GM23338 (cell line): ENCODE results near the gene HACD2. TPM values are rescaled to one million over a fixed set of nuclear protein-coding genes. Genes with fewer than 3 reads are reported as not detected.

Experiments used
- ATAC-seq: fragments of 200-7000 bp; cut with Tn5 transposase; 3 replicates; pipeline ENCODE4 v1.9.1; 2020
- DNase-seq: peaks from one replicate; pipeline ENCODE4 v3.0.0-alpha.2; 2015; ENCODE audit warnings: low spot score
- H2AFZ ChIP-seq: fragments of 200-600 bp; sonication (generic); 2 replicates; pipeline ENCODE4 v1.8.0; 2016; ENCODE audit warnings: antibody characterized with exemption, mild to moderate bottlenecking, moderate library complexity
- H3F3A ChIP-seq: fragments of 200-600 bp; sonication (generic); replicated peaks from 2 replicates; pipeline ENCODE4 v1.8.0; 2017; ENCODE audit warnings: antibody characterized with exemption, mixed run types, low read depth
- H3K27ac ChIP-seq: fragments of 200-600 bp; sonication (generic); 2 replicates; pipeline ENCODE4 v1.6.1; 2016; ENCODE audit warnings: low read depth
- H3K27me3 ChIP-seq: fragments of 200-600 bp; sonication (generic); 2 replicates; pipeline ENCODE4 v1.8.0; 2016; ENCODE audit warnings: mild to moderate bottlenecking, mixed run types, moderate library complexity; ENCODE audit not compliant: insufficient read depth
- H3K36me3 ChIP-seq: fragments of 200-600 bp; sonication (generic); 2 replicates; pipeline ENCODE4 v1.8.0; 2016; ENCODE audit warnings: mild to moderate bottlenecking; ENCODE audit not compliant: insufficient read depth
- H3K4me1 ChIP-seq: fragments of 200-600 bp; sonication (generic); 2 replicates; pipeline ENCODE4 v1.8.0; 2016; ENCODE audit warnings: mild to moderate bottlenecking, moderate library complexity; ENCODE audit not compliant: insufficient read depth
- H3K4me2 ChIP-seq: fragments of 200-600 bp; sonication (generic); 2 replicates; pipeline ENCODE4 v1.7.1; 2017; ENCODE audit warnings: mixed run types
- H3K4me3 ChIP-seq: fragments of 200-600 bp; sonication (generic); 2 replicates; pipeline ENCODE4 v1.6.1; 2016; ENCODE audit warnings: mixed run types
- H3K79me2 ChIP-seq: fragments of 200-600 bp; sonication (generic); replicated peaks from 2 replicates; pipeline ENCODE4 v1.8.0; 2017; ENCODE audit warnings: mild to moderate bottlenecking; ENCODE audit not compliant: insufficient read depth
- H3K9me2 ChIP-seq: fragments of 200-600 bp; sonication (generic); 2 replicates; pipeline ENCODE4 v1.8.0; 2017; ENCODE audit not compliant: insufficient read depth
- H4K20me1 ChIP-seq: fragments of 200-600 bp; sonication (generic); replicated peaks from 2 replicates; pipeline ENCODE4 v1.8.0; 2017; ENCODE audit warnings: mild to moderate bottlenecking; ENCODE audit not compliant: insufficient read depth
- H3K27ac Mint-ChIP-seq: 2 replicates; pipeline ENCODE4 v1.8.0; 2020; ENCODE audit warnings: inconsistent platforms, mild to moderate bottlenecking, moderate library complexity, mixed read lengths
- H3K27me3 Mint-ChIP-seq: 3 replicates; pipeline ENCODE4 v1.8.0; 2022; ENCODE audit warnings: low read depth, mild to moderate bottlenecking, moderate library complexity, mixed read lengths, inconsistent platforms; ENCODE audit not compliant: insufficient read depth, poor library complexity
- H3K36me3 Mint-ChIP-seq: 3 replicates; pipeline ENCODE4 v1.8.0; 2021; ENCODE audit warnings: low read depth, mild to moderate bottlenecking, inconsistent platforms, moderate library complexity, mixed read lengths
- H3K4me1 Mint-ChIP-seq: 3 replicates; pipeline ENCODE4 v1.8.0; 2020; ENCODE audit warnings: mild to moderate bottlenecking, inconsistent platforms, mixed read lengths
- H3K4me3 Mint-ChIP-seq: 3 replicates; pipeline ENCODE4 v1.8.0; 2021; ENCODE audit warnings: moderate library complexity, mild to moderate bottlenecking, inconsistent platforms, mixed read lengths
- H3K9me3 Mint-ChIP-seq: 3 replicates; pipeline ENCODE4 v1.8.0; 2020; ENCODE audit warnings: moderate library complexity, mild to moderate bottlenecking, inconsistent platforms, mixed read lengths
- CREB1 ChIP-seq: fragments of 250-450 bp; sonication (Bioruptor Pico); IDR thresholded peaks from 2 replicates; pipeline ENCODE4 v1.5.0; 2020; ENCODE audit warnings: low read depth, mild to moderate bottlenecking, moderate library complexity
- EZH2 ChIP-seq: fragments of 200-600 bp; sonication (generic); IDR thresholded peaks from one replicate; pipeline ENCODE4 v1.8.0; 2017; ENCODE audit warnings: antibody characterized with exemption, mild to moderate bottlenecking, low read depth; ENCODE audit not compliant: unreplicated experiment
- EZH2phosphoT487 ChIP-seq: fragments of 200-600 bp; sonication (generic); IDR thresholded peaks from one replicate; pipeline ENCODE4 v1.8.1; 2018; ENCODE audit warnings: antibody characterized with exemption; ENCODE audit not compliant: unreplicated experiment
- JUNB ChIP-seq: IDR thresholded peaks from one replicate; pipeline ENCODE4 v1.6.1; 2016; ENCODE audit warnings: antibody characterized with exemption; ENCODE audit not compliant: unreplicated experiment
- NANOG ChIP-seq: IDR thresholded peaks from 2 replicates; pipeline ENCODE4 v1.6.1; 2016; ENCODE audit warnings: antibody characterized with exemption, borderline replicate concordance
- POLR2AphosphoS5 ChIP-seq: IDR thresholded peaks from 2 replicates; pipeline ENCODE4 v1.6.1; 2016; ENCODE audit warnings: antibody characterized with exemption, low read depth
- STAT1 ChIP-seq: IDR thresholded peaks from one replicate; pipeline ENCODE4 v1.6.1; 2016; ENCODE audit warnings: antibody characterized with exemption; ENCODE audit not compliant: unreplicated experiment
- ZNF114 ChIP-seq: fragments of 250-450 bp; sonication (Bioruptor Pico); IDR thresholded peaks from 2 replicates; pipeline ENCODE4 v1.5.0; 2020; ENCODE audit warnings: mild to moderate bottlenecking, moderate library complexity
- ZNF331 ChIP-seq: fragments of 250-450 bp; sonication (Bioruptor Pico); IDR thresholded peaks from 2 replicates; pipeline ENCODE4 v1.5.0; 2020; ENCODE audit warnings: low read depth, mild to moderate bottlenecking, moderate library complexity
- polyA plus RNA-seq: library from polyadenylated mRNA; unstranded; fragments of >200 nt; fragmentation: Nextera tagmentation; extraction: Ambion mirVana; gene quantifications from 2 replicates; pipeline ENCODE4 v1.2.1, GENCODE V29; 2016
- total RNA-seq: library from RNA; depleted of rRNA; stranded (reverse); fragments of >200 nt; shearing (Covaris generic); gene quantifications from 2 replicates; pipeline ENCODE4 v1.2.3, GENCODE V29; 2014
- TF ChIP-seq, protein P1 (sequence below), 2 experiments: fragments of 200-600 bp in 1 of 2; sonication (generic) in 1 of 2; conservative IDR thresholded peaks; 2 replicates each; pipeline versions ENCODE4 v1.5.1 to v1.6.1; 2016 to 2017; ENCODE audit warnings: antibody characterized with exemption in 2 of 2, low read depth in 2 of 2, mild to moderate bottlenecking in 2 of 2, moderate library complexity in 1 of 2
- TF ChIP-seq, protein P2 (sequence below): IDR thresholded peaks from 2 replicates; pipeline ENCODE4 v1.6.1; 2016; ENCODE audit warnings: antibody characterized with exemption
- TF ChIP-seq, protein P3 (sequence below): fragments of 250-450 bp; sonication (Bioruptor Pico); IDR thresholded peaks from 2 replicates; pipeline ENCODE4 v1.5.0; 2020; ENCODE audit warnings: mild to moderate bottlenecking, moderate library complexity
- TF ChIP-seq, protein P4 (sequence below): IDR thresholded peaks from one replicate; pipeline ENCODE4 v1.6.1; 2018; ENCODE audit warnings: antibody characterized with exemption; ENCODE audit not compliant: unreplicated experiment

Gene HACD2
- total and polyA plus RNA-seq, 2 experiments from 2014 or later = 13.4 to 31.5 TPM

DNA sequence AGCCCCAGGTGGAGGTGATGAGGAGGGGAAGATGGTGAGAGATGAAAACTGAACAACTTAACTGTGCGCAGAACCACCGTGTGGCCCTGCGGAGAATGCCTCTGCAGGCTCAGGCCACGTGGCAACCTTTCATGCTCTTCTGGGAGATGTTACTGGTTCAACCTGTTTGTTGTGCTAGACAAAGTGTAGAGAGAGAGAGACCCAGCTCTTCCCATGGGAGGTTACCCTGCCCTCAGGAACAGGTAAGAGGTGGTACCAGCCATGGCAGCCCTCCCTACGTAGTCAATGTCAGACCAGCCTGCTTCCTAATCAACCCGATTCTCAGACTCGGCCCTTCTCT lies 37.0 kb upstream of the HACD2 start:
- no peaks in the 10 kb centered on the region for H3F3A ChIP-seq
- H3K27ac ChIP-seq = no peak overlapping the region
- no peak overlapping the region for H3K27ac Mint-ChIP-seq
- no peaks in the 10 kb centered on the region for H3K27me3 ChIP-seq
- H3K4me3 Mint-ChIP-seq = no peak overlapping the region
- peaks cover 3% of the 10 kb centered on the region; the same call in 2 of the 3 replicates for H3K36me3 Mint-ChIP-seq
- H3K9me2 ChIP-seq = no peaks in the 10 kb centered on the region
- H3K36me3 ChIP-seq = no peaks in the 10 kb centered on the region
- peaks cover 9% of the 10 kb centered on the region; the same call in 1 of the 2 replicates for H3K4me1 ChIP-seq
- H3K4me1 Mint-ChIP-seq = peaks cover 18% of the 10 kb centered on the region
- no peaks in the 10 kb centered on the region for H4K20me1 ChIP-seq
- no peaks in the 10 kb centered on the region for H3K79me2 ChIP-seq
- no peaks in the 10 kb centered on the region; the same call in 2 of the 3 replicates for H3K9me3 Mint-ChIP-seq
- H3K4me2 ChIP-seq = 0 out of 2 replicates have a peak overlapping the region, but pooled peaks have one; percentile 27
- TF ChIP-seq, protein P1, sequence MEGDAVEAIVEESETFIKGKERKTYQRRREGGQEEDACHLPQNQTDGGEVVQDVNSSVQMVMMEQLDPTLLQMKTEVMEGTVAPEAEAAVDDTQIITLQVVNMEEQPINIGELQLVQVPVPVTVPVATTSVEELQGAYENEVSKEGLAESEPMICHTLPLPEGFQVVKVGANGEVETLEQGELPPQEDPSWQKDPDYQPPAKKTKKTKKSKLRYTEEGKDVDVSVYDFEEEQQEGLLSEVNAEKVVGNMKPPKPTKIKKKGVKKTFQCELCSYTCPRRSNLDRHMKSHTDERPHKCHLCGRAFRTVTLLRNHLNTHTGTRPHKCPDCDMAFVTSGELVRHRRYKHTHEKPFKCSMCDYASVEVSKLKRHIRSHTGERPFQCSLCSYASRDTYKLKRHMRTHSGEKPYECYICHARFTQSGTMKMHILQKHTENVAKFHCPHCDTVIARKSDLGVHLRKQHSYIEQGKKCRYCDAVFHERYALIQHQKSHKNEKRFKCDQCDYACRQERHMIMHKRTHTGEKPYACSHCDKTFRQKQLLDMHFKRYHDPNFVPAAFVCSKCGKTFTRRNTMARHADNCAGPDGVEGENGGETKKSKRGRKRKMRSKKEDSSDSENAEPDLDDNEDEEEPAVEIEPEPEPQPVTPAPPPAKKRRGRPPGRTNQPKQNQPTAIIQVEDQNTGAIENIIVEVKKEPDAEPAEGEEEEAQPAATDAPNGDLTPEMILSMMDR (conservative IDR thresholded peaks at IDR 0.05; ENCODE audit: low read depth in 2 of 2) = no peak
- no peak for TF ChIP-seq CREB1 (CRISPR knock-in tag)
- TF ChIP-seq POLR2AphosphoS5 = no peak
- TF ChIP-seq STAT1 = no peak
- TF ChIP-seq, protein P2, sequence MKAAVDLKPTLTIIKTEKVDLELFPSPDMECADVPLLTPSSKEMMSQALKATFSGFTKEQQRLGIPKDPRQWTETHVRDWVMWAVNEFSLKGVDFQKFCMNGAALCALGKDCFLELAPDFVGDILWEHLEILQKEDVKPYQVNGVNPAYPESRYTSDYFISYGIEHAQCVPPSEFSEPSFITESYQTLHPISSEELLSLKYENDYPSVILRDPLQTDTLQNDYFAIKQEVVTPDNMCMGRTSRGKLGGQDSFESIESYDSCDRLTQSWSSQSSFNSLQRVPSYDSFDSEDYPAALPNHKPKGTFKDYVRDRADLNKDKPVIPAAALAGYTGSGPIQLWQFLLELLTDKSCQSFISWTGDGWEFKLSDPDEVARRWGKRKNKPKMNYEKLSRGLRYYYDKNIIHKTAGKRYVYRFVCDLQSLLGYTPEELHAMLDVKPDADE = no peak
- no peak for TF ChIP-seq EZH2
- TF ChIP-seq ZNF331 (CRISPR knock-in tag) = no peak
- no peak for TF ChIP-seq NANOG
- TF ChIP-seq, protein P3, sequence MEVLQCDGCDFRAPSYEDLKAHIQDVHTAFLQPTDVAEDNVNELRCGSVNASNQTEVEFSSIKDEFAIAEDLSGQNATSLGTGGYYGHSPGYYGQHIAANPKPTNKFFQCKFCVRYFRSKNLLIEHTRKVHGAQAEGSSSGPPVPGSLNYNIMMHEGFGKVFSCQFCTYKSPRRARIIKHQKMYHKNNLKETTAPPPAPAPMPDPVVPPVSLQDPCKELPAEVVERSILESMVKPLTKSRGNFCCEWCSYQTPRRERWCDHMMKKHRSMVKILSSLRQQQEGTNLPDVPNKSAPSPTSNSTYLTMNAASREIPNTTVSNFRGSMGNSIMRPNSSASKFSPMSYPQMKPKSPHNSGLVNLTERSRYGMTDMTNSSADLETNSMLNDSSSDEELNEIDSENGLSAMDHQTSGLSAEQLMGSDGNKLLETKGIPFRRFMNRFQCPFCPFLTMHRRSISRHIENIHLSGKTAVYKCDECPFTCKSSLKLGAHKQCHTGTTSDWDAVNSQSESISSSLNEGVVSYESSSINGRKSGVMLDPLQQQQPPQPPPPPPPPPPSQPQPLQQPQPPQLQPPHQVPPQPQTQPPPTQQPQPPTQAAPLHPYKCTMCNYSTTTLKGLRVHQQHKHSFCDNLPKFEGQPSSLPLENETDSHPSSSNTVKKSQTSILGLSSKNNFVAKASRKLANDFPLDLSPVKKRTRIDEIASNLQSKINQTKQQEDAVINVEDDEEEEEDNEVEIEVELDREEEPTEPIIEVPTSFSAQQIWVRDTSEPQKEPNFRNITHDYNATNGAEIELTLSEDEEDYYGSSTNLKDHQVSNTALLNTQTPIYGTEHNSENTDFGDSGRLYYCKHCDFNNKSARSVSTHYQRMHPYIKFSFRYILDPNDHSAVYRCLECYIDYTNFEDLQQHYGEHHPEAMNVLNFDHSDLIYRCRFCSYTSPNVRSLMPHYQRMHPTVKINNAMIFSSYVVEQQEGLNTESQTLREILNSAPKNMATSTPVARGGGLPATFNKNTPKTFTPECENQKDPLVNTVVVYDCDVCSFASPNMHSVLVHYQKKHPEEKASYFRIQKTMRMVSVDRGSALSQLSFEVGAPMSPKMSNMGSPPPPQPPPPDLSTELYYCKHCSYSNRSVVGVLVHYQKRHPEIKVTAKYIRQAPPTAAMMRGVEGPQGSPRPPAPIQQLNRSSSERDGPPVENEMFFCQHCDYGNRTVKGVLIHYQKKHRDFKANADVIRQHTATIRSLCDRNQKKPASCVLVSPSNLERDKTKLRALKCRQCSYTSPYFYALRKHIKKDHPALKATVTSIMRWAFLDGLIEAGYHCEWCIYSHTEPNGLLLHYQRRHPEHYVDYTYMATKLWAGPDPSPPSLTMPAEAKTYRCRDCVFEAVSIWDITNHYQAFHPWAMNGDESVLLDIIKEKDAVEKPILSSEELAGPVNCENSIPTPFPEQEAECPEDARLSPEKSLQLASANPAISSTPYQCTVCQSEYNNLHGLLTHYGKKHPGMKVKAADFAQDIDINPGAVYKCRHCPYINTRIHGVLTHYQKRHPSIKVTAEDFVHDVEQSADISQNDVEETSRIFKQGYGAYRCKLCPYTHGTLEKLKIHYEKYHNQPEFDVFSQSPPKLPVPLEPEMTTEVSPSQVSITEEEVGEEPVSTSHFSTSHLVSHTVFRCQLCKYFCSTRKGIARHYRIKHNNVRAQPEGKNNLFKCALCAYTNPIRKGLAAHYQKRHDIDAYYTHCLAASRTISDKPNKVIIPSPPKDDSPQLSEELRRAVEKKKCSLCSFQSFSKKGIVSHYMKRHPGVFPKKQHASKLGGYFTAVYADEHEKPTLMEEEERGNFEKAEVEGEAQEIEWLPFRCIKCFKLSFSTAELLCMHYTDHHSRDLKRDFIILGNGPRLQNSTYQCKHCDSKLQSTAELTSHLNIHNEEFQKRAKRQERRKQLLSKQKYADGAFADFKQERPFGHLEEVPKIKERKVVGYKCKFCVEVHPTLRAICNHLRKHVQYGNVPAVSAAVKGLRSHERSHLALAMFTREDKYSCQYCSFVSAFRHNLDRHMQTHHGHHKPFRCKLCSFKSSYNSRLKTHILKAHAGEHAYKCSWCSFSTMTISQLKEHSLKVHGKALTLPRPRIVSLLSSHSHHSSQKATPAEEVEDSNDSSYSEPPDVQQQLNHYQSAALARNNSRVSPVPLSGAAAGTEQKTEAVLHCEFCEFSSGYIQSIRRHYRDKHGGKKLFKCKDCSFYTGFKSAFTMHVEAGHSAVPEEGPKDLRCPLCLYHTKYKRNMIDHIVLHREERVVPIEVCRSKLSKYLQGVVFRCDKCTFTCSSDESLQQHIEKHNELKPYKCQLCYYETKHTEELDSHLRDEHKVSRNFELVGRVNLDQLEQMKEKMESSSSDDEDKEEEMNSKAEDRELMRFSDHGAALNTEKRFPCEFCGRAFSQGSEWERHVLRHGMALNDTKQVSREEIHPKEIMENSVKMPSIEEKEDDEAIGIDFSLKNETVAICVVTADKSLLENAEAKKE = no peak
- no peak for TF ChIP-seq JUNB
- no peak for TF ChIP-seq ZNF114 (CRISPR knock-in tag)
- TF ChIP-seq, protein P4, sequence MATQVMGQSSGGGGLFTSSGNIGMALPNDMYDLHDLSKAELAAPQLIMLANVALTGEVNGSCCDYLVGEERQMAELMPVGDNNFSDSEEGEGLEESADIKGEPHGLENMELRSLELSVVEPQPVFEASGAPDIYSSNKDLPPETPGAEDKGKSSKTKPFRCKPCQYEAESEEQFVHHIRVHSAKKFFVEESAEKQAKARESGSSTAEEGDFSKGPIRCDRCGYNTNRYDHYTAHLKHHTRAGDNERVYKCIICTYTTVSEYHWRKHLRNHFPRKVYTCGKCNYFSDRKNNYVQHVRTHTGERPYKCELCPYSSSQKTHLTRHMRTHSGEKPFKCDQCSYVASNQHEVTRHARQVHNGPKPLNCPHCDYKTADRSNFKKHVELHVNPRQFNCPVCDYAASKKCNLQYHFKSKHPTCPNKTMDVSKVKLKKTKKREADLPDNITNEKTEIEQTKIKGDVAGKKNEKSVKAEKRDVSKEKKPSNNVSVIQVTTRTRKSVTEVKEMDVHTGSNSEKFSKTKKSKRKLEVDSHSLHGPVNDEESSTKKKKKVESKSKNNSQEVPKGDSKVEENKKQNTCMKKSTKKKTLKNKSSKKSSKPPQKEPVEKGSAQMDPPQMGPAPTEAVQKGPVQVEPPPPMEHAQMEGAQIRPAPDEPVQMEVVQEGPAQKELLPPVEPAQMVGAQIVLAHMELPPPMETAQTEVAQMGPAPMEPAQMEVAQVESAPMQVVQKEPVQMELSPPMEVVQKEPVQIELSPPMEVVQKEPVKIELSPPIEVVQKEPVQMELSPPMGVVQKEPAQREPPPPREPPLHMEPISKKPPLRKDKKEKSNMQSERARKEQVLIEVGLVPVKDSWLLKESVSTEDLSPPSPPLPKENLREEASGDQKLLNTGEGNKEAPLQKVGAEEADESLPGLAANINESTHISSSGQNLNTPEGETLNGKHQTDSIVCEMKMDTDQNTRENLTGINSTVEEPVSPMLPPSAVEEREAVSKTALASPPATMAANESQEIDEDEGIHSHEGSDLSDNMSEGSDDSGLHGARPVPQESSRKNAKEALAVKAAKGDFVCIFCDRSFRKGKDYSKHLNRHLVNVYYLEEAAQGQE = no peak
- no peak for TF ChIP-seq EZH2phosphoT487
- no peak for DNase-seq
- ATAC-seq = peak; percentile 20; the same call in 2 of the 3 replicates
- no peak overlapping the region for H2AFZ ChIP-seq
- H3K4me3 ChIP-seq = no peak overlapping the region
- peaks cover 6% of the 10 kb centered on the region for H3K27me3 Mint-ChIP-seq
